A549 (cell line): Measurements from ENCODE around the gene BLTP3B. TPM values are rescaled to one million over a fixed set of nuclear protein-coding genes. Genes with fewer than 3 reads are reported as not detected.

Experiments
- ATAC-seq, 2 experiments: fragments of 200-7000 bp in 1 of 2; fragments of >200 bp in 1 of 2; cut with Nextera tagmentation in 1 of 2; cut with Tn5 transposase in 1 of 2; 3 replicates each; pipeline versions ENCODE4 v1.8.0 to v1.9.1; 2018 to 2020; ENCODE audit warnings: mild to moderate bottlenecking in 1 of 2, moderate library complexity in 1 of 2
- CTCF ChIA-PET: fragments of 300-600 bp; sonication (Branson Sonifier 250); formaldehyde crosslinking; extraction: SDS; loops from one replicate; lab custom pipeline; 2021; ENCODE audit warnings: antibody characterized with exemption, inconsistent platforms; lab: Yijun Ruan, JAX
- POLR2A ChIA-PET: fragments of 350-600 bp; formaldehyde crosslinking; extraction: SDS; loops from one replicate; lab custom pipeline; 2021; ENCODE audit warnings: antibody characterized with exemption, inconsistent platforms; lab: Yijun Ruan, JAX
- DNase-seq, 2 experiments: peaks; one replicate each; pipeline versions ENCODE4 v3.0.0 to v3.0.0-alpha.2; 2011 to 2016; ENCODE audit warnings: low read depth in 1 of 2, low spot score in 1 of 2
- FAIRE-seq: peaks from 2 replicates; lab custom pipeline; 2011; peaks lifted over from hg19 to GRCh38; lab: Jason Lieb, UNC
- H3K27ac ChIP-seq, 2 experiments: fragments of >200 bp; sonication (Bioruptor Twin); formaldehyde crosslinking; 3 replicates each; pipeline ENCODE4 v1.5.1; 2016 to 2017
- H3K4me1 ChIP-seq: fragments of >200 bp; sonication (Bioruptor Twin); formaldehyde crosslinking; 3 replicates; pipeline ENCODE4 v1.6.1; 2016
- H3K4me2 ChIP-seq: fragments of >200 bp; sonication (Bioruptor Twin); formaldehyde crosslinking; 3 replicates; pipeline ENCODE4 v1.6.1; 2016
- H3K4me3 ChIP-seq: fragments of >200 bp; sonication (Bioruptor Twin); formaldehyde crosslinking; 3 replicates; pipeline ENCODE4 v1.5.1; 2016
- H3K9me3 ChIP-seq: fragments of >200 bp; sonication (Bioruptor Twin); formaldehyde crosslinking; 3 replicates; pipeline ENCODE4 v1.6.1; 2016
- BHLHE40 ChIP-seq: IDR thresholded peaks from 2 replicates; pipeline ENCODE4 v1.6.1; 2012; ENCODE audit warnings: low read depth, low read length, inconsistent platforms
- CBX2 ChIP-seq: fragments of 200-600 bp; sonication (generic); IDR thresholded peaks from 2 replicates; pipeline ENCODE4 v1.6.1; 2016; ENCODE audit warnings: low read depth, mild to moderate bottlenecking, borderline replicate concordance
- CEBPB ChIP-seq, 2 experiments: fragments of >200 bp in 1 of 2; sonication (Bioruptor Twin) in 1 of 2; formaldehyde crosslinking in 1 of 2; IDR thresholded peaks; 2 replicates each; pipeline ENCODE4 v1.6.1; 2012 to 2016
- E2F6 ChIP-seq: IDR thresholded peaks from 2 replicates; pipeline ENCODE4 v1.6.1; 2012; ENCODE audit warnings: low read depth, borderline replicate concordance
- EHMT2 ChIP-seq: fragments of 200-600 bp; sonication (generic); IDR thresholded peaks from 2 replicates; pipeline ENCODE4 v1.6.1; 2016; ENCODE audit warnings: antibody characterized with exemption, low read depth, mild to moderate bottlenecking, moderate library complexity
- ELK1 ChIP-seq: fragments of 150-350 bp; IDR thresholded peaks from 2 replicates; pipeline ENCODE4 v1.6.1; 2014; ENCODE audit warnings: low read depth, mild to moderate bottlenecking, low read length
- EP300 ChIP-seq, 2 experiments: fragments of >200 bp; sonication (Bioruptor Twin); formaldehyde crosslinking; IDR thresholded peaks; 2 replicates in 1 of 2; 3 replicates in 1 of 2; pipeline ENCODE4 v1.6.1; 2016 to 2017
- ESRRA ChIP-seq: fragments of 150-350 bp; IDR thresholded peaks from 2 replicates; pipeline ENCODE4 v1.6.1; 2014; ENCODE audit warnings: mild to moderate bottlenecking, low read length, borderline replicate concordance
- HEYL ChIP-seq: fragments of 250-450 bp; sonication (Bioruptor Pico); IDR thresholded peaks from 2 replicates; pipeline ENCODE4 v1.8.0; 2021; ENCODE audit warnings: mild to moderate bottlenecking, moderate library complexity
- KDM5A ChIP-seq: fragments of 200-600 bp; sonication (generic); IDR thresholded peaks from 2 replicates; pipeline ENCODE4 v1.6.1; 2016; ENCODE audit warnings: antibody characterized with exemption, mild to moderate bottlenecking
- MAZ ChIP-seq: fragments of 150-350 bp; IDR thresholded peaks from 2 replicates; pipeline ENCODE4 v1.6.1; 2014; ENCODE audit warnings: antibody characterized with exemption, low read depth, low read length, borderline replicate concordance
- MYC ChIP-seq: IDR thresholded peaks from 2 replicates; pipeline ENCODE4 v1.6.1; 2012; ENCODE audit warnings: mild to moderate bottlenecking, inconsistent platforms, low read length, improper control_type of control experiment, borderline replicate concordance
- NPAS2 ChIP-seq: fragments of 250-450 bp; sonication (Bioruptor Pico); IDR thresholded peaks from 2 replicates; pipeline ENCODE4 v1.8.0; 2022; ENCODE audit warnings: mild to moderate bottlenecking, moderate library complexity, borderline replicate concordance
- NR3C1 ChIP-seq: fragments of >200 bp; sonication (Bioruptor Twin); formaldehyde crosslinking; IDR thresholded peaks from 3 replicates; pipeline ENCODE4 v1.6.1; 2017
- PHF8 ChIP-seq: fragments of 200-600 bp; sonication (generic); IDR thresholded peaks from 2 replicates; pipeline ENCODE4 v1.6.1; 2016; ENCODE audit warnings: low read depth, mild to moderate bottlenecking, antibody characterized with exemption, moderate library complexity, borderline replicate concordance
- RAD21 ChIP-seq, 2 experiments: fragments of >200 bp in 1 of 2; sonication (Bioruptor Twin) in 1 of 2; formaldehyde crosslinking in 1 of 2; IDR thresholded peaks in 1 of 2; conservative IDR thresholded peaks in 1 of 2; 2 replicates in 1 of 2; 3 replicates in 1 of 2; pipeline ENCODE4 v1.6.1; 2012 to 2018; ENCODE audit warnings: inconsistent platforms in 1 of 2
- RARB ChIP-seq: fragments of 250-450 bp; sonication (Bioruptor Pico); IDR thresholded peaks from 2 replicates; pipeline ENCODE4 v1.8.0; 2021; ENCODE audit warnings: mild to moderate bottlenecking, moderate library complexity
- REST ChIP-seq: fragments of 200-600 bp; sonication (generic); IDR thresholded peaks from 2 replicates; pipeline ENCODE4 v1.6.1; 2016; ENCODE audit warnings: antibody characterized with exemption, mild to moderate bottlenecking, moderate library complexity
- RNF2 ChIP-seq: fragments of 200-600 bp; sonication (generic); IDR thresholded peaks from 2 replicates; pipeline ENCODE4 v1.6.1; 2016; ENCODE audit warnings: low read depth, mild to moderate bottlenecking, antibody characterized with exemption, moderate library complexity, borderline replicate concordance
- SMC3 ChIP-seq: fragments of >200 bp; sonication (Bioruptor Twin); formaldehyde crosslinking; IDR thresholded peaks from 3 replicates; pipeline ENCODE4 v1.6.1; 2018; ENCODE audit warnings: inconsistent platforms
- SREBF2 ChIP-seq: fragments of 450-650 bp; IDR thresholded peaks from 2 replicates; pipeline ENCODE4 v1.6.1; 2014; ENCODE audit warnings: mild to moderate bottlenecking, moderate library complexity
- WGBS: methylation state at CpG from one replicate; pipeline ENCODE4 v1.1.6; 2017; ENCODE audit errors: missing lambda C conversion rate; 5-methylcytosine and 5-hydroxymethylcytosine counted together
- polyA plus RNA-seq, 4 experiments: library from polyadenylated mRNA; depleted of rRNA in 3 of 4; stranded (reverse); fragments of >200 nt; fragmentation: RNase III in 1 of 4; extraction: RNeasy Plus Mini Kit Qiagen cat#74134 plus additional on column Dnase treatment in 1 of 4; gene quantifications; 2 replicates in 3 of 4; 3 replicates in 1 of 4; pipeline ENCODE4 v1.2.3, GENCODE V29; 2011 to 2017

BLTP3B gene
- polyA plus RNA-seq, 2 of the 4 experiments (the other 2 are of a cell fraction), result 11.2 to 38.8 TPM

- Histone ChIP-seq H3K4me1 (no peaks in the 10 kb centered on the region), H3K4me3 (no peak overlapping the region), H3K4me2 (no peak overlapping the region), H3K27ac (no peak overlapping the region), H3K9me3 (no peaks in the 10 kb centered on the region)
- ATAC-seq (no peak), DNase-seq (no peak), FAIRE-seq (no peak)
- POLR2A ChIA-PET, result no interaction called here
- CTCF ChIA-PET, result interaction anchor here (0.5 kb wide), 1 partner anchor 26 kb away, joined by 3 read pairs; no protein-coding TSS in a partner anchor
- no peak for TF ChIP-seq NPAS2 (CRISPR knock-in tag)
These were observed 28.1 kb downstream of the BLTP3B start for GRCh38 chr12:100114574-100114973.

GRCh38 chr12:100110276-100110675, 32.4 kb downstream of the BLTP3B start:
- POLR2A ChIA-PET, result no interaction called here
- WGBS, result 88% methylated on average over 4 of the region's 4 CpGs
- TF ChIP-seq RARB, result no peak
- TF ChIP-seq MAZ, result no peak
- no peak for TF ChIP-seq NR3C1
- TF ChIP-seq RAD21 (conservative IDR thresholded peaks at IDR 0.05 in 1 of 2, IDR thresholded peaks at IDR 0.05 in 1 of 2), result no peak
- no peak for TF ChIP-seq CBX2
- no peak for TF ChIP-seq MYC
- TF ChIP-seq BHLHE40, result no peak
- no peak for TF ChIP-seq SREBF2
- TF ChIP-seq, all 56 proteins: peak for 0
- H3K27ac ChIP-seq, result no peak overlapping the region
- H3K4me3 ChIP-seq, result no peak overlapping the region
- no peak overlapping the region for H3K4me2 ChIP-seq
- no peaks in the 10 kb centered on the region for H3K4me1 ChIP-seq
- FAIRE-seq (no peak), DNase-seq (no peak), ATAC-seq (no peak)
- H3K9me3 ChIP-seq, result no peaks in the 10 kb centered on the region
- CTCF ChIA-PET, result interaction anchor here (1.7 kb wide), 1 partner anchor 18 kb away, joined by 3 read pairs; no protein-coding TSS in a partner anchor

GRCh38 chr12:100106861-100107260, 35.8 kb downstream of the BLTP3B start:
- Histone ChIP-seq H3K27ac (no peak overlapping the region), H3K4me1 (no peaks in the 10 kb centered on the region), H3K4me3 (no peak overlapping the region), H3K4me2 (no peak overlapping the region), H3K9me3 (no peaks in the 10 kb centered on the region)
- FAIRE-seq, result no peak
- no peak for DNase-seq
- WGBS, result 89% methylated on average over 6 of the region's 6 CpGs
- ATAC-seq, result no peak
- ChIA-PET POLR2A (no interaction called here), CTCF (no interaction called here)
- TF ChIP-seq RARB (no peak), HEYL (CRISPR knock-in tag) (no peak), CEBPB (IDR thresholded peaks at IDR 0.05) (no peak), E2F6 (no peak), REST (no peak), PHF8 (no peak), EP300 (IDR thresholded peaks at IDR 0.05) (no peak), NR3C1 (no peak), ELK1 (no peak), RNF2 (no peak), EHMT2 (no peak), SMC3 (no peak), ESRRA (no peak), KDM5A (no peak)
